ENCODE data around the gene PKN2. TPM values are rescaled to one million over a fixed set of nuclear protein-coding genes. Genes with fewer than 3 reads are reported as not detected.
"Not testable (repeated sequence)": the region's sequence is repeated elsewhere in the genome, so short reads cannot be mapped to it uniquely, and the experiment has no call there.

The PKN2 gene
- polyA plus RNA-seq, 4 donors: 19.1 to 57.5 (median 32.1) TPM

DNA sequence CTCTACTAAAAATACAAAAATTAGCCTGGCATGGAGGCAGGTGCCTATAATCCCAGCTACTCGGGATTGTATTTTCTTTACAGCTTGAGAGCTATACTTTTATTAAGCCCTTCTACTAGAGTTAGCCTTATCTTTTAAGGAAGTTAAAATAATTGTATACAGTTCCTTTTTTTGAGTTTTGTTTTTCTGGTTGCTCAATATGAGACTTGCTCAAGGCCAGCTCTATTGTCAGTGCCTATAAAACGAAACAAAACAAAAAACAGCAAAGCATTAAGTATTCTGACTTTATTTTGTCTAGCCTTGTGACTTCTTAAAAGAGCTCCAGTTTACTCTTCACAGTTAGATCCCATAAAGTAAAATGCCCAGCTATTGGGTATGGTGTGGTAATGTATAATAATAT lies 17.2 kb downstream of the PKN2 start:
- peak; percentile 7 for DNase-seq
- Histone ChIP-seq H3K27ac (ENCODE audit: low read depth in 1 of 3, low read length in 2 of 3) (no peak overlapping the region), H3K27me3 (ENCODE audit: control insufficient read depth in 3 of 3, insufficient read depth in 3 of 3, low read length in 3 of 3) (no peaks in the 10 kb centered on the region), H3K4me1 (ENCODE audit: control insufficient read depth in 3 of 3, insufficient read depth in 2 of 3, low read depth in 1 of 3, low read length in 2 of 3) (no peaks in the 10 kb centered on the region), H3K36me3 (ENCODE audit: control insufficient read depth in 3 of 3, insufficient read depth in 2 of 3, low read depth in 1 of 3, low read length in 3 of 3) (peaks cover 2 to 8% (median 2%) of the 10 kb centered on the region in 3 donors), H3K9me3 (ENCODE audit: control insufficient read depth in 2 of 2, insufficient read depth in 1 of 2, low read depth in 1 of 2, low read length in 1 of 2) (no peaks in the 10 kb centered on the region), H3K4me3 (ENCODE audit: low read depth in 1 of 3, low read length in 3 of 3) (no peak overlapping the region)
- 13 to 33% (median 27%) methylated on average over 2 of the region's 2 CpGs for WGBS, 3 donors
- no peak for FAIRE-seq

DNA sequence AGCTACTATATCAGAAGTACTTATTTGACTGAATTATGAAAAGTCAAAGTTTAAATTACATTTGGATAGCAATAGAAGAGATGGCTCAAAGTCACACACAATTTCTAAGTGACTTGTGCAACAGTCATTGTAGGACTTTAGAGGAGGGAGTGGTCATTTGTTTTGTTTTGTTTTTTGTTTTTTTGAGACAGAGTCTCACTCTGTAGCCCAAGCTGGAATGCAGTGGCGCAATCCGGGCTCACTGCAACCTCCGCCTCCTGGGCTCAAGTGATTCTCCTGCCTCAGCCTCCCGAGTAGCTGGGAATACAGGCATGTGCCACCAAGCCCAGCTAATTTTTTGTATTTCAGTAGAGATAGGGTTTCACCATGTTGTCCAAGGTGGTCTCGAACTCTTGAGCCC lies 17.7 kb downstream of the PKN2 start:
- H3K27ac ChIP-seq (ENCODE audit: low read depth in 1 of 3, low read length in 2 of 3); DNase-seq; H3K27me3 ChIP-seq (ENCODE audit: control insufficient read depth in 3 of 3, insufficient read depth in 3 of 3, low read length in 3 of 3); FAIRE-seq; H3K36me3 ChIP-seq (ENCODE audit: control insufficient read depth in 3 of 3, insufficient read depth in 2 of 3, low read depth in 1 of 3, low read length in 3 of 3); H3K9me3 ChIP-seq (ENCODE audit: control insufficient read depth in 2 of 2, insufficient read depth in 1 of 2, low read depth in 1 of 2, low read length in 1 of 2); H3K4me3 ChIP-seq (ENCODE audit: low read depth in 1 of 3, low read length in 3 of 3); H3K4me1 ChIP-seq (ENCODE audit: control insufficient read depth in 3 of 3, insufficient read depth in 2 of 3, low read depth in 1 of 3, low read length in 2 of 3): not testable (repeated sequence)
- WGBS, 3 donors: 89 to 99% (median 95%) methylated on average over 5 of the region's 5 CpGs

- FAIRE-seq (no peak), DNase-seq (no peak)
- no peaks in the 10 kb centered on the region for H3K9me3 ChIP-seq (ENCODE audit: control insufficient read depth in 2 of 2, insufficient read depth in 1 of 2, low read depth in 1 of 2, low read length in 1 of 2)
- no peak overlapping the region for H3K4me3 ChIP-seq (ENCODE audit: low read depth in 1 of 3, low read length in 3 of 3)
- H3K4me1 ChIP-seq (ENCODE audit: control insufficient read depth in 3 of 3, insufficient read depth in 2 of 3, low read depth in 1 of 3, low read length in 2 of 3): no peaks in the 10 kb centered on the region
- WGBS, 3 donors: 65 to 84% (median 67%) methylated on average over 2 of the region's 2 CpGs
- no peaks in the 10 kb centered on the region for H3K27me3 ChIP-seq (ENCODE audit: control insufficient read depth in 3 of 3, insufficient read depth in 3 of 3, low read length in 3 of 3)
- H3K27ac ChIP-seq (ENCODE audit: low read depth in 1 of 3, low read length in 2 of 3): no peak overlapping the region
- peaks cover 2 to 9% (median 5%) of the 10 kb centered on the region in 3 donors for H3K36me3 ChIP-seq (ENCODE audit: control insufficient read depth in 3 of 3, insufficient read depth in 2 of 3, low read depth in 1 of 3, low read length in 3 of 3)
Measured at GRCh38 chr1:88708011-88708410, 23.9 kb downstream of the PKN2 start.

DNA sequence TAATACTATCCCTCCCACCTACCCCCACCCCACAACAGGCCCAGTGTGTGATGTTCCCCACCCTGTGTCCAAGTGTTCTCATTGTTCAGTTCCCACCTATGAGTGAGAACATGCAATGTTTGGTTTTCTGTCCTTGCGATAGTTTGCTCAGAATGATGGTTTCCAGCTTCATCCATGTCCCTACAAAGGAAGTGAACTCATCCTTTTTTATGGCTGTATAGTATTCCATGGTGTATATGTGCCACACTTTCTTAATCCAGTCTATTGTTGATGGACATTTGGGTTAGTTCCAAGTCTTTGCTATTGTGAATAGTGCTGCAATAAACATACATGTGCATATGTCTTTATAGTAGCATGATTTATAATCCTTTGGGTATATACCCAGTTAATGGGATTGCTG lies 28.8 kb downstream of the PKN2 start:
- H3K4me3 ChIP-seq (ENCODE audit: low read depth in 1 of 3, low read length in 3 of 3); H3K4me1 ChIP-seq (ENCODE audit: control insufficient read depth in 3 of 3, insufficient read depth in 2 of 3, low read depth in 1 of 3, low read length in 2 of 3); H3K27ac ChIP-seq (ENCODE audit: low read depth in 1 of 3, low read length in 2 of 3); H3K9me3 ChIP-seq (ENCODE audit: control insufficient read depth in 2 of 2, insufficient read depth in 1 of 2, low read depth in 1 of 2, low read length in 1 of 2); H3K27me3 ChIP-seq (ENCODE audit: control insufficient read depth in 3 of 3, insufficient read depth in 3 of 3, low read length in 3 of 3); H3K36me3 ChIP-seq (ENCODE audit: control insufficient read depth in 3 of 3, insufficient read depth in 2 of 3, low read depth in 1 of 3, low read length in 3 of 3); FAIRE-seq; DNase-seq: not testable (repeated sequence)
- WGBS, 3 donors: 100% methylated on average over 1 of the region's 1 CpG

DNA sequence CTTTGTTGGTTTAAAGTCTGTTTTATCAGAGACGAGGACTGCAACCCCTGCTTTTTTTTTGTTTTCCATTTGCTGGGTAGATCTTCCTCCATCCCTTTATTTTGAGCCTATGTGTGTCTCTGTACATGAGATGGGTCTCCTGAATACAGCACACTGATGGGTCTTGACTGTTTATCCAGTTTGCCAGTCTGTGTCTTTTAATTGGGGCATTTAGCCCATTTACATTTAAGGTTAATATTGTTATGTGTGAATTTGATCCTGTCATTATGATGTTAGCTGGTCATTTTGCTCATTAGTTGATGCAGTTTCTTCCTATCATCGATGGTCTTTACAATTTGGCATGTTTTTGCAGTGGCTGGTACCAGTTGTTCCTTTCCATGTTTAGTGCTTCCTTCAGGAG lies 32.5 kb downstream of the PKN2 start:
- not testable (repeated sequence) for H3K9me3 ChIP-seq (ENCODE audit: control insufficient read depth in 2 of 2, insufficient read depth in 1 of 2, low read depth in 1 of 2, low read length in 1 of 2); FAIRE-seq; H3K4me3 ChIP-seq (ENCODE audit: low read depth in 1 of 3, low read length in 3 of 3); H3K27me3 ChIP-seq (ENCODE audit: control insufficient read depth in 3 of 3, insufficient read depth in 3 of 3, low read length in 3 of 3); H3K4me1 ChIP-seq (ENCODE audit: control insufficient read depth in 3 of 3, insufficient read depth in 2 of 3, low read depth in 1 of 3, low read length in 2 of 3); DNase-seq; H3K27ac ChIP-seq (ENCODE audit: low read depth in 1 of 3, low read length in 2 of 3); H3K36me3 ChIP-seq (ENCODE audit: control insufficient read depth in 3 of 3, insufficient read depth in 2 of 3, low read depth in 1 of 3, low read length in 3 of 3)
- 93 to 95% (median 94%) methylated on average over 2 of the region's 2 CpGs for WGBS, 3 donors

DNA sequence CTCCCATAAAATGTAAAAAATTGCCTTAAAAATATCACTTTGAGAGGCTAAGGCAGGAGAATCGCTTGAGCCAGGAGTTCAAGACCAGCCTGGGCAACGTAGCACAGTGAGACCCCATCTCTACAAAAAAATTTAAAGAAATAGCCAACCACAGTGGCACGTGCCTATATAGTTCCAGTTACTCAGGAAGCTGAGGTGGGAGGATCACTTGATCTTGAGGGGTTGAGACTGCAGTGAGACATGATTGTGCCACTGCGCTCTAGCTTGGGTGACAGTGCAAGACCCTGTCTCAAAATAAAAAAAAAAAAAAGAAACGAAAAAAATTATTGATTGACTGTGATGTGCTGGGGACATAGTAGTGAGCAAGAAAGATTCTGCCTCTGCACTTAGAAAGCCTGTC lies 38.4 kb downstream of the PKN2 start:
- FAIRE-seq: no peak
- Histone ChIP-seq H3K36me3 (ENCODE audit: control insufficient read depth in 3 of 3, insufficient read depth in 2 of 3, low read depth in 1 of 3, low read length in 3 of 3) (peaks cover 0 to 13% (median 0%) of the 10 kb centered on the region in 3 donors), H3K9me3 (ENCODE audit: control insufficient read depth in 2 of 2, insufficient read depth in 1 of 2, low read depth in 1 of 2, low read length in 1 of 2) (peaks cover 0 to 5% of the 10 kb centered on the region in 2 donors), H3K4me3 (ENCODE audit: low read depth in 1 of 3, low read length in 3 of 3) (no peak overlapping the region), H3K27ac (ENCODE audit: low read depth in 1 of 3, low read length in 2 of 3) (no peak overlapping the region), H3K4me1 (ENCODE audit: control insufficient read depth in 3 of 3, insufficient read depth in 2 of 3, low read depth in 1 of 3, low read length in 2 of 3) (no peaks in the 10 kb centered on the region), H3K27me3 (ENCODE audit: control insufficient read depth in 3 of 3, insufficient read depth in 3 of 3, low read length in 3 of 3) (no peaks in the 10 kb centered on the region)
- no peak for DNase-seq
- 83 to 90% (median 84%) methylated on average over 5 of the region's 5 CpGs for WGBS, 3 donors

DNA sequence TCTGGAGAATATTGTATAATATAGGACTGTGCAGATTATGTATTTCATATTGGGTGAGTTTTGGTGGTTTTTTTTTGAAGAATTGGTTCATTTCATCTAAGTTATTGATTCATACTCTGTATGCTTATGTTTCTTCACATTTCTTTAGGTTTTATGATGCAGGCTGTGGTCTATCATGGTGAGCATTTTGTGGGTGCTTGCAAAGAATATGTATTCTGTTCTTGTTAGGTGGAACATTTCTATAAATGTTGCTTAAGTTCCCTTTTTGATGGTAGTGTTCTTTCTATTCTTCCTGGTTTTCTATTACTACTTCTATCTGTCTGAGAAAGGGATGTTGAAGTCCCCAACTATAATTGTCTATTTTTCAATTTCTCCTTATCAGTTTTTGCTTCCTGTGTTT lies 42.6 kb downstream of the PKN2 start:
- H3K27me3 ChIP-seq (ENCODE audit: control insufficient read depth in 3 of 3, insufficient read depth in 3 of 3, low read length in 3 of 3): no peaks in the 10 kb centered on the region
- H3K27ac ChIP-seq (ENCODE audit: low read depth in 1 of 3, low read length in 2 of 3): no peak overlapping the region
- no peaks in the 10 kb centered on the region for H3K9me3 ChIP-seq (ENCODE audit: control insufficient read depth in 2 of 2, insufficient read depth in 1 of 2, low read depth in 1 of 2, low read length in 1 of 2)
- H3K4me3 ChIP-seq (ENCODE audit: low read depth in 1 of 3, low read length in 3 of 3): no peak overlapping the region
- peaks cover 0 to 7% (median 0%) of the 10 kb centered on the region in 3 donors for H3K4me1 ChIP-seq (ENCODE audit: control insufficient read depth in 3 of 3, insufficient read depth in 2 of 3, low read depth in 1 of 3, low read length in 2 of 3)
- FAIRE-seq (no peak), DNase-seq (no peak)
- H3K36me3 ChIP-seq (ENCODE audit: control insufficient read depth in 3 of 3, insufficient read depth in 2 of 3, low read depth in 1 of 3, low read length in 3 of 3): peaks cover 0 to 9% (median 2%) of the 10 kb centered on the region in 3 donors

- no peak for FAIRE-seq
- Histone ChIP-seq H3K4me1 (ENCODE audit: control insufficient read depth in 3 of 3, insufficient read depth in 2 of 3, low read depth in 1 of 3, low read length in 2 of 3) (peaks cover 0 to 7% (median 0%) of the 10 kb centered on the region in 3 donors), H3K27ac (ENCODE audit: low read depth in 1 of 3, low read length in 2 of 3) (no peak overlapping the region), H3K27me3 (ENCODE audit: control insufficient read depth in 3 of 3, insufficient read depth in 3 of 3, low read length in 3 of 3) (no peaks in the 10 kb centered on the region), H3K4me3 (ENCODE audit: low read depth in 1 of 3, low read length in 3 of 3) (no peak overlapping the region), H3K9me3 (ENCODE audit: control insufficient read depth in 2 of 2, insufficient read depth in 1 of 2, low read depth in 1 of 2, low read length in 1 of 2) (no peaks in the 10 kb centered on the region), H3K36me3 (ENCODE audit: control insufficient read depth in 3 of 3, insufficient read depth in 2 of 3, low read depth in 1 of 3, low read length in 3 of 3) (peaks cover 0 to 9% (median 2%) of the 10 kb centered on the region in 3 donors)
- no peak for DNase-seq
- 89 to 94% (median 93%) methylated on average over 1 of the region's 1 CpG for WGBS, 3 donors
Measured at GRCh38 chr1:88727205-88727604, 43.1 kb downstream of the PKN2 start.

GRCh38 chr1:88729297-88729696 lies 45.2 kb downstream of the PKN2 start:
- DNase-seq (no peak), FAIRE-seq (no peak)
- Histone ChIP-seq H3K36me3 (ENCODE audit: control insufficient read depth in 3 of 3, insufficient read depth in 2 of 3, low read depth in 1 of 3, low read length in 3 of 3) (peaks cover 0 to 4% (median 2%) of the 10 kb centered on the region in 3 donors), H3K4me1 (ENCODE audit: control insufficient read depth in 3 of 3, insufficient read depth in 2 of 3, low read depth in 1 of 3, low read length in 2 of 3) (peaks cover 0 to 7% (median 0%) of the 10 kb centered on the region in 3 donors), H3K9me3 (ENCODE audit: control insufficient read depth in 2 of 2, insufficient read depth in 1 of 2, low read depth in 1 of 2, low read length in 1 of 2) (peaks cover 0 to 3% of the 10 kb centered on the region in 2 donors), H3K4me3 (ENCODE audit: low read depth in 1 of 3, low read length in 3 of 3) (no peak overlapping the region), H3K27me3 (ENCODE audit: control insufficient read depth in 3 of 3, insufficient read depth in 3 of 3, low read length in 3 of 3) (no peaks in the 10 kb centered on the region), H3K27ac (ENCODE audit: low read depth in 1 of 3, low read length in 2 of 3) (no peak overlapping the region)
- 83 to 94% (median 93%) methylated on average over 2 of the region's 2 CpGs for WGBS, 3 donors

Data from small intestine (tissue), 7 donors.